Mononuclear cell (primary cell): ENCODE data around the gene SPATA6L. TPM values are rescaled to one million over a fixed set of nuclear protein-coding genes. Genes with fewer than 3 reads are reported as not detected.

ENCODE experiments used
- H3K27me3 ChIP-seq: 2 replicates; pipeline ENCODE4 v1.6.0; 2011; ENCODE audit warnings: low read length, control low read depth; ENCODE audit not compliant: insufficient read depth
- H3K4me1 ChIP-seq: 2 replicates; pipeline ENCODE4 v1.5.1; 2011; ENCODE audit warnings: mild to moderate bottlenecking, low read length, control low read depth; ENCODE audit not compliant: insufficient read depth
- H3K4me3 ChIP-seq: 2 replicates; pipeline ENCODE4 v1.5.1; 2011; ENCODE audit warnings: mild to moderate bottlenecking, low read length, moderate library complexity
- H3K9me3 ChIP-seq: 2 replicates; pipeline ENCODE4 v1.5.1; 2011; ENCODE audit warnings: low read depth, mild to moderate bottlenecking, control low read depth, low read length
- total RNA-seq: library from RNA; depleted of rRNA; stranded (reverse); fragments of >200 nt; gene quantifications from one replicate; pipeline ENCODE4 v1.2.3, GENCODE V29; 2012

SPATA6L gene
- total RNA-seq, 1 donor = 1.8 TPM

DNA sequence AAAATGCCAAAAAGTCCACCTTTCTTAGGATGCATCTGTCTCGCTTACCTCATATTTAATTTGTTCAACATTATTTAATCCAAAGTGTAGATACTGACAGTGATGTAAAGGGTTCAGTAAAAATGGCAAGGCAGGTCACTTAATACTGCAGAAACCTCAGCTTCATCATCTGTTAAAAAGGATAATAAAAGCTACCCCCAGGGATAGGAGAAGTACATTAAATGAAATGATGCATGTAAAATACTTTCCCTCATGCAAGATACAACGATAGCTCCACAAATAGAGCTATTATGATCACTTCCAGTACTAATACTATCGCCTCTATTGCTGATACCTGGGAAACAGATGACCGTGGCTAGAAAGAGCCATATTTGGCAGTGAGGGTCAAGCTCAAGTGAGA is 93.1 kb downstream of the SPATA6L start:
- H3K4me1 ChIP-seq = no peaks in the 10 kb centered on the region
- H3K27me3 ChIP-seq = no peaks in the 10 kb centered on the region
- no peaks in the 10 kb centered on the region for H3K9me3 ChIP-seq
- no peak overlapping the region for H3K4me3 ChIP-seq

GRCh38 chr9:4572184-4572826 is 94.0 kb downstream of the SPATA6L start:
- no peak overlapping the region for H3K4me3 ChIP-seq
- H3K27me3 ChIP-seq = no peaks in the 10 kb centered on the region
- no peaks in the 10 kb centered on the region for H3K4me1 ChIP-seq
- no peaks in the 10 kb centered on the region for H3K9me3 ChIP-seq

- no peaks in the 10 kb centered on the region for H3K9me3 ChIP-seq
- H3K4me1 ChIP-seq = no peaks in the 10 kb centered on the region
- no peak overlapping the region for H3K4me3 ChIP-seq
- no peaks in the 10 kb centered on the region for H3K27me3 ChIP-seq
Measured at GRCh38 chr9:4569101-4569500, 97.2 kb downstream of the SPATA6L start.

- no peak overlapping the region for H3K4me3 ChIP-seq
Measured at GRCh38 chr9:4567601-4568000, 98.7 kb downstream of the SPATA6L start.

DNA sequence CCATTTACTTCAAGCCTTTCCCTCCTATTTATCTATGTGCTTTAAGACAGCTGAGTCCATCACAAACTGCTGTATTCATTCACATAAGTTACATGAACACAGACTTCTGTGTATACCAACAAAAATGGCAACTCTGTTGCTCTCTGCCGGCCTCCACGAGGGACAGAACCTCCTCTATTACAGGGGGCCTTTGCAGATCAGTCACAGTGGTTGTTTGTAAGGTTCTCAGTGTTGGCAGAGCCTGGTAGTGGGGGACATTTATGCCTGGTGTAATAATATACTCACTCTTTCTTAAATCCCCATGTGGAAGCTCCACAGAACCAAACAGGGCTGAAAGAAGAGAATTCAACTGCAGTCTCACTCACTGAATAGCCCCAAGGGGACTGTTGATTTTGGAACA is 99.5 kb downstream of the SPATA6L start:
- no peaks in the 10 kb centered on the region for H3K4me1 ChIP-seq
- no peak overlapping the region for H3K4me3 ChIP-seq
- H3K9me3 ChIP-seq = no peaks in the 10 kb centered on the region
- no peaks in the 10 kb centered on the region for H3K27me3 ChIP-seq

More at GRCh38 chr9:4567601-4568000, 98.7 kb downstream of the SPATA6L start:
- Histone ChIP-seq H3K27me3 (no peaks in the 10 kb centered on the region), H3K9me3 (no peaks in the 10 kb centered on the region), H3K4me1 (no peaks in the 10 kb centered on the region)

- H3K4me3 ChIP-seq = no peak overlapping the region
- H3K9me3 ChIP-seq = no peaks in the 10 kb centered on the region
- H3K27me3 ChIP-seq = no peaks in the 10 kb centered on the region
- no peaks in the 10 kb centered on the region for H3K4me1 ChIP-seq
Measured at GRCh38 chr9:4563105-4563504, 103.2 kb downstream of the SPATA6L start.

- Histone ChIP-seq H3K4me3 (no peak overlapping the region), H3K27me3 (no peaks in the 10 kb centered on the region), H3K9me3 (no peaks in the 10 kb centered on the region), H3K4me1 (no peaks in the 10 kb centered on the region)
Measured at GRCh38 chr9:4559261-4560182, 106.8 kb downstream of the SPATA6L start.

GRCh38 chr9:4558371-4558998 is 107.8 kb downstream of the SPATA6L start:
- Histone ChIP-seq H3K9me3 (no peaks in the 10 kb centered on the region), H3K4me3 (no peak overlapping the region), H3K27me3 (no peaks in the 10 kb centered on the region), H3K4me1 (no peaks in the 10 kb centered on the region)

DNA sequence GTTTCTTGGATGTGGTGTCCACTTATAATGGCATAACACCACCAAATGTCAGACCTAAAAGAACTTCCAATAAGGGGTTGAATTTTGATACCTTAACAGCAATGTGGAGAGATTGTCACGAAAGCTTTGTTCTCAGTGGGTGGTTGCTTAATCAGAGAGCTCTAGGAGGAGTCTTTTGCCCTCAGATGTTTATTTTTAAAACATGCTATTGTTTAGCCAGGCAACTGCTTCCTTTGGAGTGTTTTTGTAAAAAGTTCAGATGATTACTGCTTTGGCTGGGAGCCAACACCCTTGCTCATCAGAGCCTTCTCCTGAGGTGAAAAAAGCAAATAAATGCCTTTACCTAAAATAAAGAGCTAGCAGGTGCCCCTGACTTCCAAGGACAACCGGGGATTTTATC is 111.0 kb downstream of the SPATA6L start:
- Histone ChIP-seq H3K9me3 (no peaks in the 10 kb centered on the region), H3K4me1 (no peaks in the 10 kb centered on the region), H3K4me3 (no peak overlapping the region), H3K27me3 (no peaks in the 10 kb centered on the region)

DNA sequence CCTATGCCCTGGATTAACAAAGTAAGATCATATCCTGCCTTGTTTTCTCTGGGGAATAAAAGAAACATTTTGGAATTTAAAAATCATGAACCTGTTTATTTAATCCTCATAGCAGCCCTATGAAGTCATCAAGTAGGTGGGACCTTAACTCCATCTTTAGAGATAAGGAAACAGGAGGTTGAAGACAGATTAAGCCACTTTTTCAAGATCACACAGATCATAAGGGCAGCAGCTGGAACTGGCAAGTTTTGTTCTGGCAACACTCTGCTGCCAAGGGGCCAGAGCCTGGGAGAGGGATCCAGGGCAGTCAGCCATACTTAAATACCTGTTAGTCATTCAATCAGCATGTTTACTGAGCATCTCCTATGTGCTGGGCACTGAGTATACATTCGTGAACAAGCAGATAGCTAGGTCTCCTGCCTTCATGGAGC is 112.3 kb downstream of the SPATA6L start:
- H3K27me3 ChIP-seq = no peaks in the 10 kb centered on the region
- H3K4me3 ChIP-seq = no peak overlapping the region
- H3K4me1 ChIP-seq = no peaks in the 10 kb centered on the region
- no peaks in the 10 kb centered on the region for H3K9me3 ChIP-seq

- H3K9me3 ChIP-seq = no peaks in the 10 kb centered on the region
- H3K4me1 ChIP-seq = no peaks in the 10 kb centered on the region
- H3K27me3 ChIP-seq = no peaks in the 10 kb centered on the region
- H3K4me3 ChIP-seq = no peak overlapping the region
Measured at GRCh38 chr9:4550777-4551484, 115.3 kb downstream of the SPATA6L start.

GRCh38 chr9:4549751-4550295 is 116.5 kb downstream of the SPATA6L start:
- Histone ChIP-seq H3K4me1 (no peaks in the 10 kb centered on the region), H3K4me3 (no peak overlapping the region), H3K27me3 (no peaks in the 10 kb centered on the region), H3K9me3 (no peaks in the 10 kb centered on the region)

- no peak overlapping the region for H3K4me3 ChIP-seq
- H3K4me1 ChIP-seq = no peaks in the 10 kb centered on the region
- no peaks in the 10 kb centered on the region for H3K27me3 ChIP-seq
- no peaks in the 10 kb centered on the region for H3K9me3 ChIP-seq
Measured at GRCh38 chr9:4548811-4549725, 117.2 kb downstream of the SPATA6L start.
